AML-193 (cell line): ENCODE results near the gene TRAF1.

Source experiments
- DNase-seq, 2 experiments: peaks; one replicate each; lab custom pipeline; 2025; lab: John Stamatoyannopoulos, UW

Gene TRAF1

DNA sequence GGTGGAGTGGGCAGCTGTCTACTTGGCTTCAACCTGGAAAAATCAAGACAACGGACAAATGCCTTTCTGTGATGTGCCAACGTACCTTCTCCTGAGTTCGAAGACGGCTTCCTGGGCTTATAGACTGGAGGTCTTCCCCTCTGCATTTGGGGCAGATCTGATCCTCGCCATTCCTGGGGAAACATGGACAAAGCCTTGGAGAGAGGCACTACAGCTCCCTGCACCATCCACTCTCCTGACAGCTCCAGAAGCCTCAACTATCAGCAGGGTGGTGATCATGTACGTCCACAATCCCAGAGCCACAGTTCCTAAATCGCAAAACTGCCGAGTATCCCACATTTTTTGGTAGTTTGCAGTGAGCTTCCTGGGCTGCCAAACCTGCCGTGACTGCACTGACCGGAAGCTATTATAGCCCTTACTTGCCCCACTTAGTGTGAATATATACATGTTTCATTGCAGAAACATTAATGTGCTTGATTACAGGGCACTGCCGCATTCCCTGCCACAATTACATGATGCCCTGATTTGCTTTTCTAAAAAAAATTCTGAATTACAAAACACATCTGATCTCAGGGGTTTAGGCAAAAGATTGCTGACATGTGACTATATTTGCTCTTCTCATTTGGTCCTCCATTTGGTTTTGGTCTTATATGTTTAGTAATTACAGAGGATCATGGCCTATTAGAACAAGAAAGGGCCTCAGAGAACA lies 2.8 kb downstream of the TRAF1 start:
- DNase-seq, result no peak

DNA sequence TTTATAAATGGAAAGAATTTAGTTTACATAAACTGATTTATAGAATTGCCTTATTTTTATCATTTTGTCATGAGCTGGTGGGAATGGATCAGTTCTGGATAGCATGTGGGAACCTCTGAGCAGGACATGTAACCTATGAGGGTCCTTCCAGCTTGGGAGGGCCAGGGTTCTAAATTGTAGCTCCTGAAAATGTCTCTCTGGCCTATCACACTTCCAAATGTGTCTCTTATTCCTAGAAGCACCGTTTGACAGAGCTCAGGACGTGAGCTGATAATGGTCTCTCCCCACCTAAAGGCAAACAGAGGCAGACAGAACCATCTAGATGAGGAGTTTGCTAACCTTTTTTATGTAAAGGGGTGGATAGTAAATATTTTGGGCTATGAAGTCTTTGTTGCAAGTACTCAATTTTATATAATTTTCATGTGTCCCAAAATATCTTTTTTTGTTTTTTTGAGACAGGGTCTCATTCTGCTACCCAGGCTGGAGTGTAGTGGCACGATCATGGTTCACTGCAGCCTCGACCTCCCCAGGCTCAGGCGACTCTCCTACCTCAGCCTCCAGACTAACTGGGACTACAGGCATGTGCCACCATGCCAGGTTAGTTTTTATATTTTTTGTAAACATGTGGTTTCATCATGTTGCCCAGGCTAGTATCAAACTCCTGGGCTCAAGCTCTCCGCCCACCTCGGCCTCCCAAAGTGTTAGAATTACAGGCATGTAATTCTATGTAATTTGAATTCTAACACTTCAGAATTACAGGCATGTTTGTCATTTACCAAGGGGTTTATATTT lies 4.0 kb downstream of the TRAF1 start:
- no peak for DNase-seq

DNA sequence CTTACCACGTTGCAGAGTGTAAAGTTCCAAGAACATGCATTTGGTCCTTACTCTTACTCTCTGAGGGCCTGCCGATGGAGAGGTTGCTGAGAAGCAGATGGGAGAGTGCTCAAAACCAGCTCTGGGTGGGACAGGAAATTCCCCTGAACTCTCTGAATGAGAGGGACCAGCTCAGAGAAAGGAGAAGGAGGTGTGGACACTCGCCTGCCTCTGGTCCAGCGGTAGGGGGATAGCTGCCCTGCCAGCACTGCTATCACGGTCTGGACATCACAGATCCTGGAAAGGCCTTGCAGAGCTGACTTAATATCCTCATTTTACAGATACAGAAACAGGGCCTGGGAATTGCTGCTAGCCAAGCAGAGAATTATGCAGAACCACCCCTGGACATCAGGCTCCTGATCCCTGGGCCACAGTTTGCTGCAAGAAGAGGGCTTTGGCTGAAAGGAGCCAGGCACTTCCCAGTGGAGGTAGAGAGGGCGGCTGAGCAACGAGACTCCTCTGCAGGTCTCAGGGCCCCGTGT lies 4.9 kb downstream of the TRAF1 start:
- no peak for DNase-seq

DNA sequence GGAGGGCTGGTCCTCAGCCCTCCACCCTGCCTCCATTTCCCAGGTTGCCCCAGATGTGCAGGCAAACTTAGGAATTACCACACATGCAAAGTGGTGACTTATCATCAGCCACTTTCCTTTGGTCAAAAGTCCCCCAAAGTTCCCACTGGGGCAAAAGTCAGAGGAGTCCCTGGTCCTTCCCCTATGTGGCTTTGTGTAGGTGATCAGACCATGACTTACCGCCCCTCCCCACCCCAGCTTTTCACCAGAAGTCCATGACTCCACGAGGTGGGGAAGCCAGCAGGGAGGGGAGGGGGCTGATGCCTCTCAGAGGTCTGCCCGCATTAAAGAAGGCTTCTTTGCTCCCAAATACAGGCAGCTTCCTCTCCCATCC lies 5.8 kb downstream of the TRAF1 start:
- no peak for DNase-seq

DNA sequence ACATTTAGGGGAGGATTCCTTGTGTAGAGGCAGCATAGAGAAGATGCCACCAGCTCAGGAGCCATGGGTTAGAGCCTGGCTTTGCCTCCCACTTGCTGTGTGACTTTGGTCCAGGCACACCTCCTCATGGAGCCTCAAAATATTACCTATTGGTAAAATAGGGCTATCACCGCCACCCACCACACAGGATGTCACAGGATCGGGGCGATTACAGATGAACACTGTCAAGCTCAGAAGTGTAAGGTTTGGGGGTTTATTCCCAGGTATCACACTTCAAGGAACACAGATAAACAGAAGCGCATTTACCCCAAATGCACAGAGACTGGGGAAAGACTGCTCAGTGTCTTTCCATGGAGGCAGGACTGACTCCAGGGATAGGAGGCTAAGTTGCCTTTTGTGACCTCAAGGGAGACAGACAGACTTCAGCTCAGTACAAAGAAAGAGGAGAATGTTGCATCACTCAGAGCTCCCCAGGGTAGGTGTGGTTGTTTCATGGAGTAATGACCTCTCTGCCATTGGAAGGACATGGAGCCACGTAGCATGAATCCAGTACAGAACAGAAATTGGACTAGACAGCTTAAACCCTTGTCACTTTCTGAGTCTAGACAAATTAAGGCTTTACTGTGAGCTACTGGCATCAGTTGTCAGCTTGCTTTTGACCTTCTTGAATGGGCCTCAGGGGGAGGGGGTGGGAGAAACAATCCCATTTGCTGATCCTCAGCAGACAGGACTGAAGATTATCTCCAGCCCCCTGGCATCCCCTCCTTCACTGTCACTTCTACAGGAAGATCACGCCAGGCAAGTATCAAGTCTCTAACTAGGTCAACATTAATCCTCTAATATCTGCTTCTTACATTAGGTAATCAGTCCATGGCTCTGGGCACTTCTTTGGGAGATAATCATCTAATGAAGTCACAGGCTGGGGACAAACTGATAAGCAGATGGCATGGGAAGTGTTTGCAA lies 6.5 kb downstream of the TRAF1 start:
- no peak for DNase-seq

DNA sequence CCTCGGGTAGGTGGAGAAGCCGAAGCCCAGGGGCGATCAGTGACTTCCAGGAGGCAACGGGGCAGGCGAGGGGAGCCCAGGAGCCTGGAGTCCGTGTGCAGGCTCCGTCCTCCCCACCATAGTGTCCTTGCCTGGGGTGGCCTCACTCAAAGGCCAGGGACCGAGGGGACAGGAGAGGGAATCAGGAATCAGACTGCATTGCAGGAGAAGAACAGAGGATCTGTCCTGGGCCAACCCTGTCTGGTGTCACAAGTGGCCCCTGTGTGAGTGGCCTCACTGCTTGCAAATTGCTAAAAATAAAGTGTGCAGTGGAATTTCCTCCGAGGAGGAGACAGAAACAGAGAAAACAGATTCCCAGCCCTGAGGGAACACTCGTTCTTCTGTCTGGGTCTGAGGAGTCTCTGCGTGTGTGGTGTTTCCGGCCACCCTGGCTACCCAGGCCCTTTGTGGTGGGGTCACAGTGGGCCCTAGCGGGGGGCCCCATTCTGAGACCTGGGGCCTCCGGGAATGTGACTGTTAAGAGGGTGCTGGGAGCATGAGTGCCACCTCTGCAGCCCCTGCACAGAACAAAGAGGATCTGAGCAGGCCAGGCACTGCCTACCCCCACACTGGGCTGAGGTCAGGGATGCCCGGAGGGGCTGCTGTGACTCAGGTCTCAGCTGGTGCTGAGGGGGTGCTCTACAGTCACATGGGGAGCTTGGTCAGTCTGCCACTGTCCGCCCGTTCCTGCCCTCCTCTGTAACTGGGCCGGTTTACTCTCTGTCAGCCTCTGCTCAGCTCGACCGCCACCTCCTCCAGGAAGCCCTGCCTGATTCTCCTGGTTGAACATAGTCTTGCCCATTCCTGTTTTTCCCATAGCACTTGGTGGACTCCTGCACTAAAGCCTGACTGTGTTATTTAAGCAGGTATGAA lies 7.4 kb downstream of the TRAF1 start:
- no peak for DNase-seq

DNA sequence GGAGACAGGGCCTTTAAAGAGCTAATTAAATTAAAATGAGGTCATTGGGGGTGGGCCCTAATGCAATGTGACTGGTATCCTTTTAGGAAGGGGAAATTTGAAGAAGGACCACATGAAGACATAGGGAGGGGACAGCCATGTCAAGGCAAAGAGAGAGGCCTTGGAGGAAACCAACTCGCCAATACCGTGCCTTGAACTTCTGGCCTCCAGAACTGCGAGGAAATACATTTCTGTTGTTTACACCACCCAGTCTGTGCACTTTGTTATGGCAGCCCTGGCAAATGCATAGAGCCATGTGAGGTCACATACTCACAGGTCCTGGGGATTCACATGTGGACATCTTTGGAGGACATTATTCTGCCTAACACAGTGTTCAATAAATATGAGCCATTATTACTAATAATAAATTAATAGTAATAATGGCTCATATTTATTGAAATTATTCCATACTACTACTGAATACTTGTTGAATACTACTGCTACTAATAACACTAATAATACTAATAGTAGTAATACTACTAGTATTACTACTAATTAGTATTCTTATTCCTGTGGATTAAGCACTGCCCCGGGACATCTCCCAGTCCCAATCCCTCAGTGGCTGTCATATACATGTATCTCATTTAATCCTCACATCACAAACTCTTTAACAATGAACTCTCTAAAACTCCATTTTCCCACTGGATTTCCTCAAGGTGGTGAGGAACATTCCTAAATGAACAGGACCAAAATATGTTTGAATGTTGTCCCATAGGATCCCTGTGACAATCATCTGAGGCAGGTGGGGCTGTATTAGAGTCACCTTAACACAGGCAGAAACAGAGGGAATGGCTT lies 8.4 kb downstream of the TRAF1 start:
- DNase-seq, result no peak

DNA sequence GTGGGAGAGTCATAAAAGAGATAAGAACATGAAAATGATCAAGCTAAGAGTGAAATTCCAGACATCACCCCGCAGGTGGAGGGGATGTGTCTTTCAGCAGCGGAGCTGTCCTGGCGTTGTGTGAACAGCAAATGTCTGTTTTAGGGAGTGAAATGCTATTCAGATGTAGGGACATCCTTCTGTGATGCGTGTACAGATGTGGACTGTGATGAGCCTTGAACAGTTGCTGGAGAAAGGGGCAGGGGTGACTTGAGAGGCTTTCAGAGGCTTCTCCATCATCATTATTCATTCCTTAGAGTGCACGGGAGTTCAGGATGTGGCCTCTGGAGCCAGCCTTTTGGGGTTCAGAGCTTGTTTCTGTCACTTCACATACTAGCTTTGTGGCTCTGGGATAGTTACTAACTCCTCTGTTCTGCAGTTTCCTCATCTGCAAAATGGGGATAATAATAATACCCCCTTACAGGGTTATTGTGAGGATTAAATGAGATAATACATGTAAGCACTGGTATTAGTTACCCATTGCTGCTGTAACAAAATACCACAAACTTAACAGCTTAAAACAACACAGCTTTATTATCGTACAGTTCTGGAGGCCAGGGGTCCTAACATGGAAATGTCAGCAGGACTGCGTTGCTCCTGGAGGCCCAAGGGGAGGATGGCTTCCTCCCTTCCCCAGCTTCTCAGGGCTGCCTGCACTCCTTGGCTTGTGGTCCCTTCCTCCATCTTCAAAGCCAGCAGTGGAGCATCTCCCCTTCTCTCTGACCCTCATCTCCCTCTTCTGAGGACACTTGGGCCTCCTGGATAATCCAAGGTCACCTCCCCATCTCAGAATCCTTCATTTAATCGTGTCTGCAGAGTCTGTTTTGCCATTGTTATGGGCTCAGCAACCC lies 9.4 kb downstream of the TRAF1 start:
- no peak for DNase-seq

DNA sequence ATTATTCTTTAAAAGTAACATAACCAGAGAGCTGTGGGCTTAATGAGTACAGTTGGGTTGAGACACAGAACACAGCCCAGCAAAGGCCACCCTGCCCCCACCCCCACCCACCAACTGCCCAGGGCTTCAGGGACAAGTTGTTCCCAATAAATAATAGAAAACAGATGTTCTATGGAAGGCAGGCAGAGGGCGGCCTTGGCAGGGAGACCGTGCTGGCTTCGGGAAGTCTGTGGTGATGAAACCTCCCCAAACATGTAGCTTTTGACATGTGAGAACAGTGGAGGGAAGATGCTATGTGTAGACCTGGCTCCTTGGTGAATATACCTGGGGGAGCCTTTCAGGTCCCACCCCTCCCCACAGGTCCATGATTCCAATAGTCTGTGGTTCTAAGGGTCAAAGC lies 10.0 kb downstream of the TRAF1 start:
- DNase-seq, result no peak

DNA sequence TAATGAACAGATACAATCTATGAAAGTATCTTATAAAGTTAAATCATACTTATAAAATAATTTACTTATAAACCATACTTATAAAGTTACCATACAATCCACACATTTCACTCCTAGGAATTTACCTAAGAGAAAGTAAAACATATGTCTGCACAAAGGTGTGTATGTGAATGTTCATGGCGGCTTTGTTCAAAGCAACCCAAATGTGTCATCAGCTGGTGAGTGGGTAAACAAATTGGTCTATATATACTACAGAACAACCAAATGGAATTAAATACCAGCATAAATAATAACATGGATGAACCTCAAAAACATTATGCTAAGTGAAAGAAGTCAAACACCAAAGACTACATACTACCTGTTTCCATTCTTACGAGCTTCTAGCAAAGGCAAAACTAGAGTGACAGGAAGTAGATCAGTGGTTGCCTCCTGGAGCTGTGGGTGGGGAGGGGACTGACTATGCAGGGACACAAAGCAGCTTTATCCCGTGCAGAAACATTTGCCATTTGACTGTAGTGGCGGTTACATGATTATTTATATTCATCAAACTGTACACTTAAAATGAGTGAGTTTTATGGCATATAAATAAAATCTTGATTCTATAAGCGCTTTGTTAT lies 10.6 kb downstream of the TRAF1 start:
- DNase-seq, result no peak

DNA sequence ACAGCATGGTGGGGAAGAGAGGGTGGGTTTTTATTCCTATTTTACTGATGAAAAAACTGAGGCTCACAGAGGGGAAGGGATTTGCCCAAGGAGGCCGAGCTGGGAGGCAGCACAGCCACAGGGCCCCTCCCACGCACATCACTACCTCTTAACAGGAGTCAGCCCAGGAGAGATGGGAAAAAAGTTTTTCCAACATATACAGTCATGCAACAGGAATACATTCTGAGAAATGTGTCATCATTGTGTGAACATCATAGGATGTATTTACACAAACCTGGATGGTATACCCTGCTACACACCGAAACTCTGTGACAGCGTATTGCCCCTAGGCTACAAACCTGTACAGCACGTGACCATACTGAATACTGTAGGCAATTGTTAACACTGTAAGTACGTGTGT lies 11.6 kb downstream of the TRAF1 start:
- DNase-seq, result no peak

DNA sequence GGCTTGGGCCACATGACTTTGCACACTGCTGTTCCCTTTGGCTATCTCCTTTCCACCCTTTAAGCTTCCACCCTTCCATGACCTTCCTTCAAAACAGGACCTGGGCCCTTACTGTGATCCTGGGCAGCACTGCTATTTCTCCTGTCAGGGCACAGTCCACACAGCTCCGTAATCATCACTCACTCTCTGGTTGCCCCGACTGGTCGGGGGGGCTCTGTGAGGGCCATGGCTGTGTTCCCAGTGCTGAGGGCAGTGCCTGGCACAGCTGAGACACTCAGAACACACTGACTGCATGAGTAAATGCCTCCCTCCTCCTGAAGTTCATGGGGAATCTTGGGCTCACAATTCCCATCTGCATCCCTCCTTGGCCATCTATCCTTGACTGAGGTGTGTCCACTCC lies 12.2 kb downstream of the TRAF1 start:
- no peak for DNase-seq

DNA sequence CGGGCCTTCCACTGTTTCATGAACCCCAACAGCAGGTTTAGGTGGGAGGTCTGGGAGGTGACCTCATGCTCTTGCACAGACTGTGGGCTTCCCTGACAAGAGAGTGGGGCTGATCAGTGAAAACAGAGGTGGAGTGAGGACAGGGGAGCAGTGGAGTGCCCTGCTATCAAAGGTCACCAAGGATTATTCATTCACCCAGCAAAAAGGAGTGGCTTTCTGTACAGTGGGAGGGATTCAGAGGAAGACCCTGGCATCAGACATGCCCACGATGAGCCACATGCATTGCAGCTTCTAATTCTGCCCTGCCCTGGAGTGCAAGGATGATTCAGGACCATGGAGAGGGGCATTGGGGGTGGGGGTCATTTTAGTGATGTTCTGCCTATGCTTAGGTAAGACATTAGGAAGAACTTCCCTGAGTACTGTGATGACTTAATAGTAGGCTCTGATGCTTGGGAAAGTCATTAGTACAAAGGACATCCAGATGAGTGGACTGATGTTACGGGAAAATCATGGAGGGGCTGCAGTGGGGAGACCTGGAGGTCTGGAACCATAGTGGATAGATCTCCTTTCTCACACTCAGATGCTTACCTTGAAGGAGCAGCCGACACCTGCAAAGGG lies 12.8 kb downstream of the TRAF1 start:
- DNase-seq, result no peak

DNA sequence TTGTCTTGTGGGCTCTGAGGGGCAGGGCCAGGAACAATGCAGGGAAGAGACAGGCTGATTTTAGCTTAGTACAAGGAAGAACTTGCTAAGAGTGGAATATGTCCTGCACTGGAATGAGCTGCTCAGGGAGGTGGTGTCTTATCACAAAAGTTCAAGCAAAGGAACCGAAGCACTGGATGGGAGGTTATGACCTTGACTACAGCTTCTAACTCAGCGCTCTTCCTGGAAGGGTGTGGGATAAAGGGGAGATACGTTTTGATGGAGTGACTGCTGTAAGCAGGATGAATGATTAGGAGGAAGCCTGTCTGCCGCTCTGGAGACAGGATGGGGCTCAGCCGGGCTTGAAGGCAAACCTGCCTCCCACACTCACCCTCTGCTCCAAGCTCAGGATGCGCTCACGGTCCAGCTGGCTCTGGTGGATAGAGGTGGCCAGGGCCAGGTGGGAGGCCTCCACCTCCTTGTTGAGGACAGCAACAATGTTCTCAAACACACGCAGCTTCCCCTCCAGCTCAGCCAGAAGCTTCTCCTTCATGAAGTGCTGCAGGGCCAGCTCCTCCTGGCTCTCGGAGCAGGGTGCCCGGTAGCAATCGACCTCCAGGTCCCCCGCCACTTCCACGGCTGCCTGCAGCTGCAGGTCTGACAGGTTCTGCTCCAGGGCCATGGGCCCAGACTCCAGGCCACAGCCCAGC lies 13.5 kb downstream of the TRAF1 start:
- DNase-seq, result no peak

DNA sequence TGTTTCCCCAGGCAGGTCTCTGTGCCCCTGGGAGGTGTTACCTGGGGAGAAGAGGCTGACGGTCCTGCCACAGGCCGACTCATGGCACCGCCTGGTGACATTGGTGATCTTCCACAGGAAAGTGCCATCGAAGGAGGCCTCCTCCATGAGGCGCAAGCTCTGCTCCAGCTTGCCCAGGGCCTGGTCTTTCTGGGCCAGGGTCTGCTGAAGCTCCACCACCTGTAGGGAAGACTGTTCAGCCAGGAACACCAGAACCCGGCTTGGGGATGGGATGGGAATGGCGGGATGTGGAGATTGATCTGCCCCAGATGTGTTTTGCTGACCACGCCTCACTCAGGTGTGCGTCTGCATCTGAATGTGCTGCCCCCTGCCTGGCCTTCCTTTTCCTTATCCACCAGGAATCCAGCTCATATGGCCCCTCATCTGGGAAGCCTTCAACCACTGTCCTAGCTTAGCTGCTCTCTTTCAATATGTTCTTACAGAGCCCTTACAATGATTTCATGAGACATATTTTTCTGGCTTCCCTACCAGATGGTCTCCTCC lies 15.2 kb downstream of the TRAF1 start:
- no peak for DNase-seq

DNA sequence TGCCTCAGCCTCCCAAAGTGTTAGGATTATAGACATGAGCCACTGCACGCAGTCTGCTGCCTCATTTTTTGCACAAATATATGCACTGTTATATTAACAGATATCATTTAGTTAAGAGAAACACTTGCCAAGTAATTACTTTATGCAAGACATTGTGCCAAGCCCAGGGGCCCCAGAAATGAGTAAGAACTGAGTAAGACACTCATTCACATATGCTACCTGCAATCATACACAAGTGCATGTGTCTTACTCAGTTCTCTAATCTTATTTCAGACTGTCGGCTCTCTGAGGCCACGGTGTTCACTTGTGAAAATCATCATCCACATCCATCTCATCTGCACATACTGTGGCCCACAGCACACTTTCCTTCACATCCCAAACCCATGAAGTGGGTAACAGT lies 16.0 kb downstream of the TRAF1 start:
- no peak for DNase-seq

DNA sequence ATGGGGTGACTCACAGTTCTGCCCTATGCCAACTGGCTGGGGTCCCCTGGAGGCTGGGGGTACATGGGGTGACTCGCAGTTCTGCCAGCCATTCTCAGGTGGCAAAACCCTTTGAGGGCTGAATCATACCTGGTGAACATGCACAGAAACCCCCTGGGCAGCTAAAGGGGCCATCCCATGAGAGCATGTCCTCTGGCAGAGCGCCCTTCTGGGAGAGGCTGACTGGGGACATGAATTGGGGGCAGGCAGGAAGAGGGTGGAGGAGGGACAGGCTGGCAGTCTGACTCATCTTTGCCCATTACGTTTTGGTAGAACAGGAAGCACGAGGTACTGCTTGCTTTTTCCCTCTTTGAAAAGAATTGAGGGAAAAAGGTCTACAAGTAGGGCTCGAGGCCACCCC lies 16.7 kb downstream of the TRAF1 start:
- DNase-seq, result no peak
